Measurements from ENCODE around the gene ZDHHC14.

The ZDHHC14 gene

GRCh38 chr6:157469378-157469777 lies 88.4 kb downstream of the ZDHHC14 start:
- DNase-seq, result no peak

GRCh38 chr6:157471077-157471686 lies 90.2 kb downstream of the ZDHHC14 start:
- no peak for DNase-seq

- no peak for DNase-seq
Measured at GRCh38 chr6:157471895-157472686, 91.1 kb downstream of the ZDHHC14 start.

- no peak for DNase-seq
Measured at GRCh38 chr6:157476797-157477196, 95.8 kb downstream of the ZDHHC14 start.

- no peak for DNase-seq
Measured at GRCh38 chr6:157478926-157479325, 97.9 kb downstream of the ZDHHC14 start.

- no peak for DNase-seq
Measured at GRCh38 chr6:157479464-157480303, 98.7 kb downstream of the ZDHHC14 start.

GRCh38 chr6:157481189-157481864 lies 100.3 kb downstream of the ZDHHC14 start:
- DNase-seq, result no peak

- DNase-seq, result no peak
Measured at GRCh38 chr6:157481865-157482249, 100.9 kb downstream of the ZDHHC14 start.

- DNase-seq, result no peak
Measured at GRCh38 chr6:157483770-157484169, 102.8 kb downstream of the ZDHHC14 start.

GRCh38 chr6:157484181-157484580 lies 103.2 kb downstream of the ZDHHC14 start:
- DNase-seq, result no peak

GRCh38 chr6:157486572-157486971 lies 105.6 kb downstream of the ZDHHC14 start:
- DNase-seq, result no peak

- DNase-seq, result no peak
Measured at GRCh38 chr6:157487110-157487773, 106.3 kb downstream of the ZDHHC14 start.

- DNase-seq, result no peak
Measured at GRCh38 chr6:157488058-157488457, 107.1 kb downstream of the ZDHHC14 start.

GRCh38 chr6:157488716-157489118 lies 107.7 kb downstream of the ZDHHC14 start:
- no peak for DNase-seq

- DNase-seq, result no peak
Measured at GRCh38 chr6:157490611-157491269, 109.8 kb downstream of the ZDHHC14 start.

- no peak for DNase-seq
Measured at GRCh38 chr6:157491571-157492232, 110.7 kb downstream of the ZDHHC14 start.

GRCh38 chr6:157492249-157492648 lies 111.3 kb downstream of the ZDHHC14 start:
- DNase-seq, result no peak

GRCh38 chr6:157492741-157493140 lies 111.8 kb downstream of the ZDHHC14 start:
- DNase-seq, result no peak

GRCh38 chr6:157493173-157493572 lies 112.2 kb downstream of the ZDHHC14 start:
- DNase-seq, result no peak

- no peak for DNase-seq
Measured at GRCh38 chr6:157493576-157493975, 112.6 kb downstream of the ZDHHC14 start.

GRCh38 chr6:157494132-157494710 lies 113.2 kb downstream of the ZDHHC14 start:
- DNase-seq, result no peak

Data from right forelimb (tissue), 1 donor.